H1 (cell line): ENCODE results near the gene SEZ6L. TPM values are rescaled to one million over a fixed set of nuclear protein-coding genes. Genes with fewer than 3 reads are reported as not detected.

Experiments
- CTCF ChIA-PET: fragments of 300-600 bp; sonication (Branson Sonifier 250); formaldehyde crosslinking; loops from one replicate; lab custom pipeline; 2021; ENCODE audit not compliant: partially characterized antibody; lab: Charles Lee
- POLR2A ChIA-PET: fragments of 300-600 bp; sonication (Branson Sonifier 250); formaldehyde crosslinking; loops from one replicate; lab custom pipeline; 2021; ENCODE audit warnings: inconsistent platforms; ENCODE audit not compliant: partially characterized antibody; lab: Charles Lee
- DNase-seq, 2 experiments: peaks; one replicate each; pipeline versions ENCODE4 v3.0.0 to v3.0.0-alpha.2; 2010 to 2022; ENCODE audit warnings: low spot score in 2 of 2, low read depth in 1 of 2, mixed read lengths in 1 of 2
- FAIRE-seq: peaks from 2 replicates; lab custom pipeline; 2011; peaks lifted over from hg19 to GRCh38; lab: Jason Lieb, UNC
- H2AFZ ChIP-seq: 2 replicates; pipeline ENCODE4 v1.8.1; 2012; ENCODE audit warnings: low read length, inconsistent platforms
- H2AK5ac ChIP-seq: 2 replicates; pipeline ENCODE4 v1.6.1; 2013; ENCODE audit warnings: low read depth, low read length
- H2BK120ac ChIP-seq: replicated peaks from 2 replicates; pipeline ENCODE3; 2013; ENCODE audit warnings: low read depth, low read length, inconsistent platforms
- H2BK12ac ChIP-seq: 2 replicates; pipeline ENCODE4 v1.6.1; 2013; ENCODE audit warnings: low read depth, low read length
- H2BK15ac ChIP-seq: 2 replicates; pipeline ENCODE4 v1.6.1; 2013; ENCODE audit warnings: low read length
- H2BK20ac ChIP-seq: 2 replicates; pipeline ENCODE4 v1.6.1; 2013; ENCODE audit warnings: low read length
- H2BK5ac ChIP-seq: 2 replicates; pipeline ENCODE4 v1.6.1; 2013; ENCODE audit warnings: low read depth, low read length
- H3K14ac ChIP-seq: 2 replicates; pipeline ENCODE4 v1.6.1; 2013; ENCODE audit warnings: inconsistent platforms; ENCODE audit not compliant: insufficient read length
- H3K18ac ChIP-seq: 2 replicates; pipeline ENCODE4 v1.6.1; 2013; ENCODE audit warnings: low read length; ENCODE audit errors: extremely low read depth
- H3K23ac ChIP-seq: 2 replicates; pipeline ENCODE4 v1.6.1; 2013; ENCODE audit warnings: inconsistent platforms; ENCODE audit not compliant: insufficient read length
- H3K23me2 ChIP-seq: 2 replicates; pipeline ENCODE4 v1.6.1; 2013; ENCODE audit warnings: low read depth, low read length
- H3K27ac ChIP-seq: 2 replicates; pipeline ENCODE4 v1.6.1; 2011; ENCODE audit warnings: low read depth, low read length, inconsistent platforms
- H3K27me3 ChIP-seq, 4 experiments: replicated peaks in 1 of 4; 1 replicate in 1 of 4; 2 replicates in 3 of 4; pipeline versions ENCODE4 v1.6.1 to v1.8.1; 2011 to 2013; ENCODE audit warnings: low read length in 3 of 4, mild to moderate bottlenecking in 3 of 4, inconsistent platforms in 2 of 4, mixed read lengths in 2 of 4, moderate library complexity in 1 of 4; ENCODE audit not compliant: control insufficient read depth in 3 of 4, insufficient read depth in 3 of 4; ENCODE audit errors: extremely low read depth in 1 of 4
- H3K36me3 ChIP-seq, 4 experiments: 2 replicates each; pipeline versions ENCODE4 v1.6.1 to v1.8.1; 2011 to 2013; ENCODE audit warnings: mild to moderate bottlenecking in 4 of 4, low read length in 3 of 4, moderate library complexity in 2 of 4, control low read depth in 1 of 4, inconsistent platforms in 1 of 4; ENCODE audit not compliant: insufficient read depth in 4 of 4, control insufficient read depth in 2 of 4
- H3K4ac ChIP-seq: replicated peaks from 2 replicates; pipeline ENCODE3; 2013; ENCODE audit warnings: low read length, low read depth, mixed read lengths, inconsistent platforms; ENCODE audit not compliant: insufficient read length
- H3K4me1 ChIP-seq, 4 experiments: replicated peaks in 1 of 4; 1 replicate in 1 of 4; 2 replicates in 3 of 4; pipeline versions ENCODE4 v1.6.1 to v1.8.1; 2011 to 2013; ENCODE audit warnings: low read length in 3 of 4, inconsistent platforms in 2 of 4, mixed read lengths in 1 of 4; ENCODE audit not compliant: insufficient read depth in 4 of 4, control insufficient read depth in 3 of 4
- H3K4me2 ChIP-seq, 2 experiments: 2 replicates each; pipeline versions ENCODE4 v1.6.1 to v1.8.1; 2011 to 2013; ENCODE audit warnings: low read depth in 2 of 2, low read length in 2 of 2, control low read depth in 1 of 2, inconsistent platforms in 1 of 2, mild to moderate bottlenecking in 1 of 2; ENCODE audit not compliant: insufficient read depth in 1 of 2
- H3K4me3 ChIP-seq, 4 experiments: fragments of 200-600, 300-600 bp in 1 of 4; sonication (generic), shearing (Covaris generic), sonication (Bioruptor Twin) in 1 of 4; 2 replicates each; pipeline versions ENCODE4 v1.5.1 to v1.8.1; 2011 to 2016; ENCODE audit warnings: low read length in 4 of 4, low read depth in 3 of 4, control low read depth in 2 of 4, inconsistent platforms in 2 of 4, mild to moderate bottlenecking in 2 of 4, mixed read lengths in 1 of 4, moderate library complexity in 1 of 4; ENCODE audit not compliant: insufficient read depth in 2 of 4; ENCODE audit errors: extremely low read depth in 1 of 4
- H3K56ac ChIP-seq: replicated peaks from 2 replicates; pipeline ENCODE3; 2013; ENCODE audit warnings: low read depth, mild to moderate bottlenecking, mixed read lengths, low read length, inconsistent platforms; ENCODE audit not compliant: insufficient read length
- H3K79me1 ChIP-seq: 2 replicates; pipeline ENCODE4 v1.6.1; 2013; ENCODE audit warnings: low read depth, low read length, control low read depth
- H3K79me2 ChIP-seq, 2 experiments: 2 replicates each; pipeline versions ENCODE4 v1.6.1 to v1.8.1; 2012 to 2013; ENCODE audit warnings: low read length in 2 of 2, mild to moderate bottlenecking in 2 of 2, inconsistent platforms in 1 of 2; ENCODE audit not compliant: insufficient read depth in 2 of 2, control insufficient read depth in 1 of 2
- H3K9ac ChIP-seq, 4 experiments: replicated peaks in 1 of 4; 1 replicate in 1 of 4; 2 replicates in 3 of 4; pipeline versions ENCODE4 v1.6.1 to v1.8.1; 2011 to 2013; ENCODE audit warnings: low read depth in 3 of 4, low read length in 3 of 4, control low read depth in 2 of 4, mild to moderate bottlenecking in 2 of 4, moderate library complexity in 2 of 4, inconsistent platforms in 1 of 4; ENCODE audit errors: extremely low read depth in 1 of 4
- H3K9me3 ChIP-seq, 2 experiments: 2 replicates each; pipeline versions ENCODE4 v1.6.1 to v1.8.1; 2012 to 2013; ENCODE audit warnings: mild to moderate bottlenecking in 2 of 2, moderate library complexity in 2 of 2, control low read depth in 1 of 2, inconsistent platforms in 1 of 2, low read depth in 1 of 2, low read length in 1 of 2, mixed read lengths in 1 of 2; ENCODE audit not compliant: insufficient read depth in 2 of 2
- H4K20me1 ChIP-seq, 2 experiments: replicated peaks in 1 of 2; 2 replicates each; pipeline versions ENCODE3 to v1.8.1; 2011 to 2013; ENCODE audit warnings: inconsistent platforms in 2 of 2, low read length in 2 of 2, mild to moderate bottlenecking in 1 of 2; ENCODE audit not compliant: insufficient read depth in 2 of 2, control insufficient read depth in 1 of 2
- H4K5ac ChIP-seq: 2 replicates; pipeline ENCODE4 v1.6.1; 2013; ENCODE audit warnings: low read length, low read depth, mixed read lengths, inconsistent platforms; ENCODE audit not compliant: insufficient read length
- H4K8ac ChIP-seq: 2 replicates; pipeline ENCODE4 v1.8.0; 2013; ENCODE audit warnings: mild to moderate bottlenecking, moderate library complexity, low read length, inconsistent platforms; ENCODE audit not compliant: insufficient read depth; ENCODE audit errors: extremely low read depth
- H4K91ac ChIP-seq: replicated peaks from 2 replicates; pipeline ENCODE3; 2013; ENCODE audit warnings: low read length, mixed read lengths, inconsistent platforms; ENCODE audit not compliant: insufficient read length
- ATF2 ChIP-seq: IDR thresholded peaks from 2 replicates; pipeline ENCODE4 v1.6.1; 2012; ENCODE audit warnings: low read length, inconsistent platforms
- BCL11A ChIP-seq, 2 experiments: IDR thresholded peaks; one replicate each; pipeline ENCODE4 v1.6.1; 2011; ENCODE audit warnings: low read depth in 2 of 2, low read length in 2 of 2, mild to moderate bottlenecking in 2 of 2
- BRCA1 ChIP-seq: IDR thresholded peaks from 2 replicates; pipeline ENCODE4 v1.6.1; 2012; ENCODE audit warnings: low read depth, low read length, improper control_type of control experiment
- EZH2 ChIP-seq: fragments of 200-600 bp; sonication (generic); IDR thresholded peaks from 2 replicates; pipeline ENCODE4 v1.7.1; 2012; ENCODE audit warnings: low read depth, mild to moderate bottlenecking, moderate library complexity, low read length, inconsistent platforms; ENCODE audit not compliant: severe bottlenecking
- GABPA ChIP-seq: IDR thresholded peaks from 2 replicates; pipeline ENCODE4 v1.6.1; 2011; ENCODE audit warnings: mild to moderate bottlenecking, low read length, moderate library complexity, borderline replicate concordance; ENCODE audit not compliant: insufficient read depth
- HDAC2 ChIP-seq, 2 experiments: fragments of 300-600 bp in 1 of 2; sonication (generic) in 1 of 2; IDR thresholded peaks; 2 replicates each; pipeline ENCODE4 v1.6.1; 2011 to 2012; ENCODE audit warnings: low read depth in 2 of 2, low read length in 2 of 2, mild to moderate bottlenecking in 2 of 2, moderate library complexity in 2 of 2, borderline replicate concordance in 1 of 2, inconsistent platforms in 1 of 2
- RAD21 ChIP-seq, 2 experiments: IDR thresholded peaks in 1 of 2; conservative IDR thresholded peaks in 1 of 2; 2 replicates each; pipeline ENCODE4 v1.6.1; 2011; ENCODE audit warnings: low read depth in 2 of 2, low read length in 2 of 2, improper control_type of control experiment in 1 of 2, inconsistent platforms in 1 of 2, mild to moderate bottlenecking in 1 of 2, moderate library complexity in 1 of 2
- RFX5 ChIP-seq: IDR thresholded peaks from 2 replicates; pipeline ENCODE4 v1.6.1; 2011; ENCODE audit warnings: low read depth, low read length, improper control_type of control experiment, borderline replicate concordance
- SIX5 ChIP-seq: IDR thresholded peaks from 2 replicates; pipeline ENCODE4 v1.6.1; 2011; ENCODE audit warnings: mild to moderate bottlenecking, low read depth, low read length
- SP4 ChIP-seq: IDR thresholded peaks from 2 replicates; pipeline ENCODE4 v1.6.1; 2012; ENCODE audit warnings: low read length, inconsistent platforms
- TCF12 ChIP-seq: IDR thresholded peaks from 2 replicates; pipeline ENCODE4 v1.6.1; 2011; ENCODE audit warnings: low read depth, mild to moderate bottlenecking, low read length
- WGBS, 2 experiments: shearing (Covaris generic) in 1 of 2; methylation state at CpG; one replicate each; pipeline versions ENCODE4 v1.1.6 to v1.1.7; 2013 to 2015; ENCODE audit warnings: low lambda C conversion rate in 2 of 2, mixed read lengths in 2 of 2, inconsistent platforms in 1 of 2, low coverage in 1 of 2, missing lambda C conversion rate in 1 of 2; ENCODE audit not compliant: insufficient replicate concordance in 2 of 2, insufficient coverage in 1 of 2, insufficient read length in 1 of 2; ENCODE audit errors: extremely low coverage in 1 of 2, missing lambda C conversion rate in 1 of 2; 5-methylcytosine and 5-hydroxymethylcytosine counted together
- polyA plus RNA-seq, 7 experiments: library from polyadenylated mRNA; depleted of rRNA in 3 of 7; stranded (reverse) in 5 of 7; unstranded in 2 of 7; fragments of >200 nt in 5 of 7; fragments of 200-250 nt in 2 of 7; gene quantifications; 1 replicate in 5 of 7; 2 replicates in 1 of 7; 4 replicates in 1 of 7; pipeline versions ENCODE4 v1.2.1 to v1.2.3, GENCODE V29; 2011 to 2013; ENCODE audit warnings: missing spikeins in 2 of 7, mixed read lengths in 2 of 7
- total RNA-seq: library from RNA; stranded (reverse); fragmentation: NEBNext Ultra II Directional; extraction: Animal tissue kit (Norgen Biotek cat#: 25700); gene quantifications from 2 replicates; pipeline ENCODE4 v1.2.1, GENCODE V29; 2021

The SEZ6L gene
- total and polyA plus RNA-seq, 2 of the 8 experiments (the other 6 are each of a cell fraction or from before 2014, with no cell fraction given): 0.06 to 0.33 TPM

GRCh38 chr22:26348810-26349526 lies 179.7 kb downstream of the SEZ6L start:
- H3K4me1 ChIP-seq: no peaks in the 10 kb centered on the region
- 82% methylated on average over 2 of the region's 2 CpGs; no CpG with 5 or more reads in 1 of the 2 experiments for WGBS, 2 experiments
- H2BK5ac ChIP-seq: no peak overlapping the region
- FAIRE-seq (no peak), DNase-seq (no peak)
- no peak overlapping the region for H2BK120ac ChIP-seq
- H3K23ac ChIP-seq: no peak overlapping the region
- H3K14ac ChIP-seq: no peak overlapping the region
- no peak overlapping the region for H2AK5ac ChIP-seq
- H2BK20ac ChIP-seq: no peak overlapping the region
- H3K9ac ChIP-seq: no peak overlapping the region
- no peaks in the 10 kb centered on the region for H3K27me3 ChIP-seq
- no peak overlapping the region for H3K56ac ChIP-seq
- ChIA-PET CTCF (interaction anchor here (0.8 to 1.4 kb wide), 3 partner anchors 17 to 108 kb away, joined by 3 to 4 read pairs (median 4); no protein-coding TSS in a partner anchor), POLR2A (no interaction called here)
- no peak overlapping the region for H3K4me2 ChIP-seq
- no peaks in the 10 kb centered on the region for H3K36me3 ChIP-seq
- no peak overlapping the region for H4K91ac ChIP-seq
- H4K5ac ChIP-seq: no peak overlapping the region
- H4K8ac ChIP-seq: no peak overlapping the region
- no peaks in the 10 kb centered on the region for H3K79me1 ChIP-seq
- no peaks in the 10 kb centered on the region for H3K9me3 ChIP-seq
- H4K20me1 ChIP-seq: no peaks in the 10 kb centered on the region
- H3K79me2 ChIP-seq: no peaks in the 10 kb centered on the region
- H3K4me3 ChIP-seq: no peak overlapping the region
- H3K4ac ChIP-seq: no peak overlapping the region
- no peaks in the 10 kb centered on the region; the same call in 1 of the 2 replicates for H3K23me2 ChIP-seq
- no peak overlapping the region for H3K18ac ChIP-seq
- H2AFZ ChIP-seq: no peak overlapping the region
- H2BK15ac ChIP-seq: no peak overlapping the region
- no peak overlapping the region for H2BK12ac ChIP-seq
- no peak overlapping the region for H3K27ac ChIP-seq
- TF ChIP-seq RAD21 (IDR thresholded peaks at IDR 0.05 in 1 of 2, conservative IDR thresholded peaks at IDR 0.05 in 1 of 2; ENCODE audit: low read depth in 2 of 2, low read length in 2 of 2): no peak
- no peak for TF ChIP-seq ATF2
- TF ChIP-seq GABPA: no peak
- TF ChIP-seq BRCA1: no peak
- TF ChIP-seq RFX5: no peak
- TF ChIP-seq EZH2: no peak
- no peak for TF ChIP-seq TCF12
- no peak for TF ChIP-seq HDAC2 (IDR thresholded peaks at IDR 0.05; ENCODE audit: borderline replicate concordance in 1 of 2, low read depth in 2 of 2, low read length in 2 of 2)
- TF ChIP-seq BCL11A (IDR thresholded peaks at IDR 0.05; ENCODE audit: low read depth in 2 of 2, low read length in 2 of 2): no peak
- no peak for TF ChIP-seq SP4
- TF ChIP-seq SIX5: no peak
